Limb (tissue), 2 donors: ENCODE measurements around the gene CD83.

Source experiments
- DNase-seq, 2 donors: peaks; one replicate each; pipeline ENCODE4 v3.0.0-alpha.2; 2016; ENCODE audit errors: extremely low spot score in 2 of 2

The CD83 gene

GRCh38 chr6:14091339-14091978, 26.1 kb upstream of the CD83 start:
- no peak for DNase-seq

DNA sequence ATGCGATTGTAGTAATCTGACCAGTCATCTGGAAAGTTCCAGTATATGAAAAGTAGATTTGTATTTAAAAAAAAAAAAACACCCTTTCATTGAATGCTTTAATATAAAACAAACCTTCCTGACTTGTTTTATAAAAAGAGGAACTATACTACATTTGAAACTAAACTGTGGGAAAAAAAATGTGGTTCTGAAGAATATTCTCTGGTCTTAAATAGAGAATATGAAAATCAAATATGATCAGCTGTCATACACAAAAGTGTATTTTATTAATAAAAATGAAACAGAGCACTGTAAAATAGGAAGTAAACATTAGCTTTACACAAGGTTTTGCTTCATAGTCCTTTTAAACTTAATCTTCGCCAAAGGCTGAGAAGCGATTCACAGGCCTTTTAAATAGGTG, 25.3 kb upstream of the CD83 start:
- no peak for DNase-seq

- DNase-seq: peak; percentile 36 to 77
Observed at GRCh38 chr6:14092838-14093789, 24.5 kb upstream of the CD83 start.

- no peak for DNase-seq
Observed at GRCh38 chr6:14094721-14095120, 22.9 kb upstream of the CD83 start.

DNA sequence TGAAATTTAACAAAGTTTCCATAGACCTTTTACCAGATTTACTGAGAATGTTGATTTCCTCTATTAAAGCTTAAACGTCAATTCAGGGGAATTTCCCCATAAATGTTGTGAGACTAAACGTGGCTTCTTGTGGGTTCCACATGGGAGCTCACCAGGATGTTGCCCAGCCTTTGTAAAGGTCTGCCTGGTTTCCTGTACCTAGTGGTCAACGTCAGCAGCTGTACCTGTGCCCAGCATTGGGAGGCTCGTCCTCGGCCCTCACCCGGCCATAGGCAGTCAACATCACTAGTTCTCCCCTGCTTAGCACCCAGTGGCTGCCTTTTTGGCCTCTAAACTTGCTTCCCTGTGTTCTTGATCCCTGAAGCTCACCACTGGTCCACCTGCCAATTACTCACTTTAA, 22.1 kb upstream of the CD83 start:
- no peak for DNase-seq

DNA sequence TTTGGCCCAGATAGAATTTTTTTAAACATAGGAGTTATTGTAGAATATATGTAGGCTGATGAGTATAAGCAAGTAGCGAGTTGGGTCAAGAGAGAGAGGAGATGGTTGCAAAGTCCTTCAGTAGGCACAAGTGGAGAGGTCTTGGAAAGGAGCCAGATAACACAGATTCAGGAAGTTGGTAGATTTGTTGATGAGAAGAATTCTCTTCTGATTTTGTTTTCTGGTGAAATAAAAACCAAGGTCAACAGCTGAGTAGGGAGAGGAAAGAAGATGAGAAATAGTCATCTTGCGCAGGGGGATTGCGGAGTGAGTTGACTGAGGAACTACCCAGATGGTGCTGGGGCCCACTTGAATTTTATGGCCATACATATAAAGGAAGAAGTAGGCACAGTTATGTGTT, 17.4 kb upstream of the CD83 start:
- DNase-seq: no peak

GRCh38 chr6:14100966-14101365, 16.6 kb upstream of the CD83 start:
- DNase-seq: no peak

- DNase-seq: no peak
Observed at GRCh38 chr6:14102383-14102782, 15.2 kb upstream of the CD83 start.

- DNase-seq: no peak
Observed at GRCh38 chr6:14105547-14105946, 12.0 kb upstream of the CD83 start.

DNA sequence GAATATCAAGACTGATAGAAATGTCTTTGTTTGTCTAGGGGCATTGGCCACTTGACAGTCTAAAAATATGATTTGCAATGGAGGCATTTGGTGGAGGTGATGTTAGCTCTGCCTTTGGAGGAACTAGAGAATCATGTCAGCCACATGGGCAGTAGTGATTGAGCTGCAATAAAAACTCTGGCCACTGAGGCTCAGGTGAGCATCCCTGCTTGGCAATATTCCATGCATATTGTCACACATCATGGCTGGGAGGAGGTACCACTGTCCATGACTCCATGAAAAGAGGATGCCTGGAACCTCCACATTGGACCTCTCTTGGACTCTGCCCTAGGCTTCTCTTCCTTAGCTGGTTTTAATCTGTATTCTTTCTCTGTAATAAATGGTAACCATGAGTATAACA, 10.6 kb upstream of the CD83 start:
- DNase-seq: no peak

DNA sequence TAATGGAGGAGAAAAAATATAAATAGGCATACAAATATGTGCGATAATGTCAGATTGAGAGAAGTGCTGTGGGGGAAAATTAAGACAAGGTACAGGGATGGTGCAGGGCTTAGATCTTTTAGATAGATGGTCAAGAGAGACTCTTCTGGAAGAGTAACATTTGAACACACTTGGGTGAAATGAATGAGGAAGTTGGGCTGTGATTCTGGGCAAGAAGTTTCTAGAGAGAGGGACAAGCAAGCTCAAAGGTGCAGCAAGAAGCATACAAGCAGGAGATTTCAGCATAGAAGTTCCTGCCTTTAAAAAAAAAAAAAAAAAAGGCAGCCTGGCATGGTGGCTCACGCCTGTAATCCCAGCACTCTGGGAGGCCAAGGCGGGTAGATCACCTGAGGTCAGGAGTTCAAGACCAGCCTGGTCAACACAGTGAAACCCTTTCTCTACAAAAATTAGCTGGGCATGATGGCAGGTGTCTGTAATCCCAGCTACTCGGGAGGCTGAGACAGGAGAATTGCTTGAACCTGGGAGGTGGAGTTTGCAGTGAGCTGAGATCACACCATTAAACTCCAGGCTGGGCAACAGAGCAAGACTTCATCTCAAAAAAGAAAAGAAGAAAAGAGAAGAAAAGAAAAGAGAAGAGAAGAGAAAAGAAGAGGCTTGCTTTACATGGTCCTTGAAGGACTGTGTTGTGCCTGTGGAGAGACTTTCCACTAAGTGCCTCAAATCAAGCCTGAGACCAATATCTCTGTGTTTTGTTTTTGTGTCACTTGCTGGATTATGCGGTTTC, 9.7 kb upstream of the CD83 start:
- no peak for DNase-seq

DNA sequence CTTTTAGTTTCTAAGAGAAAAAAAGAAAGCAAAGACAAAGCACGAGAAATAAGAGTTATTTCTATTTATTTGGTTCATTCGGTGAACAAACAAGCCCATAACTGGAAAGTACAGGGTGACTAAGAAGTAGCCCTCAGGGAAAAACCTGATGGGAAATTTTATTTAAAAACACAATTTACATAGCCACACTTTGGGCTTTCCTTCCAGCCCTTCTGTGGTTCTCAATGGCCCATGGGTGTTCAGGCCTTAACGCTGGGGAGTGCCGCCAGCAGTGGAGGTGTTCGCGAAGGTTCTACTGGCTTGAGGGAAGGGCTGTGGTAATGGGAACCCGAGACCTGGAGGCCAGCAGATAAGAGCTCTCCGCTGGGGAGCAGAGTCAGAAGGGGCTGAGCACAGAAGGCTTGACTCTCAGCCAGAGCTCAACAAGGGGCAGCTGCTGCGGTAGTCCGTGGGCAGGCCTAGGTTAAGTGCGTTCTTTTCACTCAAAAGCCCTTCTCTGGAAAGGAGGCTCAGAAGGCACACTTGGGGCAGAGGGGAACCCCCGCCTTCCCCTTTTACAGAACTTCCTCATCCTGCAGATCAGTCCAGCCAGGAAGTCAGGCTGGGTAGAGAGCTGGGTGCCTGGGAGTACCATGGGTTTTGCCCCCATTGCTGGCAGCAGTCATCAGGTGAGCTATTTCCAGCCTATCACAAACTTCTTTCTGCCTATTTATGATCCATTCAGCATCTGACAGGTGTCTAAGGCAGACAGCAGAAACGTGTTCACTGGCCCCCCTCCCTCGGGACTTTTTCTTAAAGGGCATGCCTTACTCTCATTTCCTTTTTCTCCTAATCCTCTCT, 8.8 kb upstream of the CD83 start:
- no peak for DNase-seq

- no peak for DNase-seq
Observed at GRCh38 chr6:14109411-14109826, 8.2 kb upstream of the CD83 start.

DNA sequence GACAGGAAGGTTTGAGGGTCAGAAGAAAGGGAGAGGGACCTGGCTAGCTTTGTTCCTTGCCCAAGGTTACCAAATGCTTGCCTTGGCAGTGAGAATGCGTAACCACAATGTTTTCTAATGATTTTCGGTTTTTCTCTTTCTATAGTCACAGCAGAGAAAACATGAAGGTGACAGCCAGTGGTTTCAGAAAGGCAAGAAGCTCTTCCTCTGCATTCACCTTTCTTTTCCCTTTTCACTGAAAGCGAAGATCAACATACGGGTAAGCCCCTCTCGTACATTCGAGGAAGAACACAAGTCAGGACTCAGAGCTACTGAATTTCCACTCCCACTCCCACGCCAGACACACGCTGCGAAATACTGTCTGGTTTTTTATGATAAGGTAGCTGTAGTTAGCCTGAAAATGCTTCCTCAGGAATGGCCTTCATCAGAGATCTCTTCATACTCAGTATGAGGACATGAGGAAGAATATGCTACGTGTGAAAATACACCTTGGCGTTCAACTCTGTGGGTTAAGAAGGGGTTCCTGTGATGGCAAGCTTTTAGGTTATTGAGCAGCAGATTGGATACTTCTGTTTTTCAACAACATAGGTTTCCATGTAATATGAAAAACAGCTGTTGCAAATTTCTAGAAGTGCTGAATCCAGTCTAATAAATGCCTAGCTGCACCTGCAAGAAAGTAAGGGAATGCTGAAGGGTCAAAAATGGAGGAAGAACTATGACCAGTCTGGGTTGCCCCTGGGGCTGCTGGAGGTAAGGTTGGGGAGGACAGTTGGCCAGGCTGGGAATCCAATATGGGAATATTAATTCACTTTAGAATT, 7.4 kb upstream of the CD83 start:
- no peak for DNase-seq

GRCh38 chr6:14113976-14114375, 3.6 kb upstream of the CD83 start:
- no peak for DNase-seq

GRCh38 chr6:14118091-14118439, 493 bp downstream of the CD83 start:
- no peak for DNase-seq

DNA sequence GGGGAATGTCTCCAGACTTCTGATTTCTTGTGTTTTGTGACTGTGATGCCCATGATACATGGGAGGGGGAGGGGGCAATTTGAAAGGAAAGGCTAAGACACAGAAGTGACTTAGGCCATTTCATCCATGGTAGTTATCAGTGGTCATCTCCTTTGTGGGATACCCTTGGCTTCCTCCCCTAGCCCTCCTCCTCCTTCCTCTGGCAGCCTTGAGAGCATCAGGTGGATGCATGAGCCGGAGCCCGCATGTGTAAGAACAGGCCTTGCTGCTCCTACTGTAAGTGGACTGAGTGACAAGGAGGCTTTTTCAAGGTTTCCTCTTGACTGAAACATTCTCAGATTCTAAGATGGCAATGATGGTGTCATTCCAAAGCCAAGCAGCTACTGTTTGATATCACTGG, 874 bp downstream of the CD83 start:
- DNase-seq: no peak

DNA sequence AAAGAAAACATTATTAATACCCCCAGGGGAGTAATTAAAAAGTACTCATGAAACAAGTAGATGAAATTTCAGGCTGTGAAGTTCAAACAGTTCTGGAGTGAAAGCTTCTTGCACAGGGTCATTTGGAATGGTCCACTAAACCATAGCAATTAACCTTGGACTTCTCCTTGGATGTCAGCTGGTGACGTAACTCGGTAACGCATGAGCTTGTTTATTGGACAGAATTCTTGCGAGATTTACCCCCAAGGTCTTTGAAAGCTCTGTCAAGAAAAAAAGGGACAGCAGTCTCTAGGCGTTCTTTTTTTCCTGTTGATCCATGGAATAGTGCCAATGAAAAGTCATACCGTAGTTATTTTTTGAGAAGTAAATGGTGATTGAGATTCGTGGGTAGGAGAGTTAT, 2.2 kb downstream of the CD83 start:
- DNase-seq: no peak

- no peak for DNase-seq
Observed at GRCh38 chr6:14120546-14120945, 3.0 kb downstream of the CD83 start.

- DNase-seq: no peak
Observed at GRCh38 chr6:14121936-14122344, 4.4 kb downstream of the CD83 start.
